Transverse colon (tissue), 4 donors: ENCODE measurements around the gene CMBL. TPM values are rescaled to one million over a fixed set of nuclear protein-coding genes. Genes with fewer than 3 reads are reported as not detected.

Experiments
- DNase-seq: peaks from one replicate; pipeline ENCODE4 v3.0.0-alpha.2; 2019
- H3K27ac ChIP-seq, 4 donors: fragments of 200-600 bp; sonication (generic); 2 replicates each; pipeline ENCODE4 v1.5.1; 2016 to 2018; ENCODE audit warnings: inconsistent platforms in 4 of 4
- H3K27me3 ChIP-seq: fragments of 200-600 bp; sonication (generic); 2 replicates; pipeline ENCODE4 v1.5.1; 2017; ENCODE audit warnings: inconsistent platforms
- H3K36me3 ChIP-seq, 4 donors: fragments of 200-600 bp; sonication (generic); 2 replicates each; pipeline ENCODE4 v1.5.1; 2017 to 2019; ENCODE audit warnings: inconsistent platforms in 4 of 4
- H3K4me1 ChIP-seq, 4 donors: fragments of 200-600 bp; sonication (generic); 2 replicates each; pipeline ENCODE4 v1.5.1; 2017 to 2020; ENCODE audit warnings: inconsistent platforms in 4 of 4
- H3K4me3 ChIP-seq, 4 donors: fragments of 200-600 bp; sonication (generic); 1 replicate in 1 of 4; 2 replicates in 3 of 4; pipeline versions ENCODE4 v1.5.1 to v1.6.1; 2017 to 2019; ENCODE audit warnings: inconsistent platforms in 4 of 4
- H3K9me3 ChIP-seq, 2 donors: fragments of 200-600 bp; sonication (generic); 2 replicates each; pipeline ENCODE4 v1.5.1; 2017 to 2019; ENCODE audit warnings: inconsistent platforms in 2 of 2
- CTCF ChIP-seq, 5 experiments: fragments of 200-600 bp in 3 of 5; fragments of 450-650 bp in 2 of 5; sonication (generic) in 3 of 5; IDR thresholded peaks; 1 replicate in 2 of 5; 2 replicates in 3 of 5; pipeline ENCODE4 v1.5.1; 2016 to 2017; ENCODE audit warnings: antibody characterized with exemption in 5 of 5, inconsistent platforms in 3 of 5, mild to moderate bottlenecking in 2 of 5, moderate library complexity in 1 of 5
- EP300 ChIP-seq: sonication (generic); formaldehyde crosslinking; IDR thresholded peaks from one replicate; pipeline ENCODE4 v1.6.1; 2017; ENCODE audit warnings: antibody characterized with exemption, low read depth
- POLR2A ChIP-seq: fragments of 450-650 bp; IDR thresholded peaks from one replicate; pipeline ENCODE4 v1.6.1; 2016; ENCODE audit warnings: antibody characterized with exemption, mild to moderate bottlenecking, moderate library complexity
- POLR2AphosphoS5 ChIP-seq, 3 donors: sonication (generic); formaldehyde crosslinking; IDR thresholded peaks; one replicate each; pipeline ENCODE4 v1.6.1; 2016; ENCODE audit warnings: antibody characterized with exemption in 3 of 3
- WGBS, 2 donors: methylation state at CpG; one replicate each; pipeline ENCODE4 v1.1.5; 2018; ENCODE audit warnings: low coverage in 1 of 2; 5-methylcytosine and 5-hydroxymethylcytosine counted together
- in situ Hi-C, 4 donors: fragments of 200-750 bp; cut with MboI; loops; one replicate each; pipeline versions ENCODE4 v1.15.0 to v1.15.1; 2017; ENCODE audit warnings: low sequenced_read_pairs in 3 of 4, low pct_ligation_motif_present in 1 of 4, low pct_unique_long_range_greater_than_20kb in 1 of 4
- intact Hi-C: fragments of 100-400 bp; cut with DNase I; formaldehyde crosslinking; loops from one replicate; pipeline ENCODE4 v1.15.1; 2023; ENCODE audit warnings: low total_unique reads
- total RNA-seq, 4 donors: library from RNA; depleted of rRNA; stranded (reverse); fragments of >200 nt; gene quantifications; one replicate each; pipeline ENCODE4 v1.1.0, GENCODE V29; 2016

The CMBL gene
- total RNA-seq: 10 to 100 TPM; 36.6 to 87.6 (median 60.9) TPM

DNA sequence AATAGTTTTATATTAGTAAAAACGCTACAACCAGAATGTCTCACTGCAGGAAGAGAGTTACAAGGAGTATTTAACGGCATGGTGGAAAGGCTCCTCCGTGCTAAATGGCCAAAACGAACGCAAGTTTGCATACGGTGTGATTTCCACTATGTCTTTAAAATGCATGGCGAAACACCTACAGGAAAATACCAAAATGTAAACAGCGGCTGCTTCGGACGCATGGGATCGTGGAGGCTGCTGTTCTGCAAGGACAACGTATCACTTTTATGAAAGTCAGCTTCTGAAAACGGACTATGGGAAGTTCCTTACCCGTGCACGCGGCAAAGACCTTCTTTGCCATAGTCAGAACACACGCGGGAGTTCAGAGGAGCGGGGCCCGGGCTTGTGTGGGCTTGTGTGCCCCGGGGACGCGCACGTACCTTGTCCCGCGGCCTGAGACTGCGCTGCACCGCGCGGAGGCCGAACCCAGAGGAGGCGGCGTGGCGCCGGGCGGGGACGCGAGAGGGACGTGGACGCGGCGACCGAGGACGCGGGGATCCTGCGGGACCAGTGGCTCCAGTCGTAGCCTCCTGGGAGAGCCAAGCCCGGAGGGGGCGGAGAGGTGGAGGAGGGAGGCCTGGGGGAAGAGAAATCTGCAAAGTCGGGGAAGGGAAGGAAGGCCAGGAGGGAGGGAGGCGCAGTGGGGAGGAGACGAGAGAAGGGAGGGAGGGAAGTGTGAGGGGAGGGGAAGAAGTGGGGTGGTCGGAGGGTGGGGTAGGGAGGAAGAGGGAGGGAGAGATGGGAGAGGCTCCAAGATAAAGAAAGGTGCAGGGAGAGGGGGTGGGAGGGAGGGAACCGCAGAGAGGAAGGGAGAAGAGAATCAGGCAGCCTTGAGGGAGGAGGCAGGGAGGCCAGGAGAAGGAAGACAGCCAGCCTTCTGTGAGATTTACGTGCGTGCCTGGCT is at the start of gene CMBL:
Gene CMBL (minus strand): TSS at position 697 of the 943 bp plus-strand sequence. CDS start 17,140 bp downstream, outside the sequence.
- H3K4me1 ChIP-seq: peaks cover 5 to 53% (median 39%) of the 10 kb centered on the region in 4 donors
- intact Hi-C loops (no loop called here), in situ Hi-C loops (no loop called here)
- no peaks in the 10 kb centered on the region for H3K9me3 ChIP-seq
- TF ChIP-seq CTCF (IDR thresholded peaks at IDR 0.05) (no peak), POLR2AphosphoS5 (IDR thresholded peaks at IDR 0.05) (peak in 2 of 3 donors; percentile 51 to 81), EP300 (no peak), POLR2A (peak; percentile 76)
- peak; percentile 77 for DNase-seq
- H3K27ac ChIP-seq: peak within 1 kb of the TSS; percentile 81 to 89 (median 88)
- H3K27me3 ChIP-seq: no peaks in the 10 kb centered on the region
- peak within 1 kb of the TSS; percentile 37 to 63 (median 50) for H3K4me3 ChIP-seq
- no peaks in the 10 kb centered on the region for H3K36me3 ChIP-seq
- WGBS, 2 donors: 4 to 17% methylated on average over 21 to 56 of the region's 56 CpGs

- H3K27me3 ChIP-seq: no peaks in the 10 kb centered on the region
- 14 to 16% methylated on average over 16 of the region's 16 CpGs for WGBS, 2 donors
- peaks cover 14 to 58% (median 26%) of the 10 kb centered on the region in 4 donors for H3K4me1 ChIP-seq
- intact Hi-C loops (no loop called here), in situ Hi-C loops (no loop called here)
- H3K9me3 ChIP-seq: no peaks in the 10 kb centered on the region
- no peak for TF ChIP-seq CTCF (IDR thresholded peaks at IDR 0.05)
- TF ChIP-seq POLR2A: no peak
- TF ChIP-seq EP300: no peak
- peak in 1 of 3 donors; percentile 40 for TF ChIP-seq POLR2AphosphoS5 (IDR thresholded peaks at IDR 0.05)
- H3K4me3 ChIP-seq: peak overlapping the region; percentile 94 to 99 (median 97)
- peak overlapping the region; percentile 97 to 100 (median 99) for H3K27ac ChIP-seq
- DNase-seq: no peak
- H3K36me3 ChIP-seq: no peaks in the 10 kb centered on the region
Observed at GRCh38 chr5:10355071-10355889, 47.6 kb upstream of the CMBL start.

DNA sequence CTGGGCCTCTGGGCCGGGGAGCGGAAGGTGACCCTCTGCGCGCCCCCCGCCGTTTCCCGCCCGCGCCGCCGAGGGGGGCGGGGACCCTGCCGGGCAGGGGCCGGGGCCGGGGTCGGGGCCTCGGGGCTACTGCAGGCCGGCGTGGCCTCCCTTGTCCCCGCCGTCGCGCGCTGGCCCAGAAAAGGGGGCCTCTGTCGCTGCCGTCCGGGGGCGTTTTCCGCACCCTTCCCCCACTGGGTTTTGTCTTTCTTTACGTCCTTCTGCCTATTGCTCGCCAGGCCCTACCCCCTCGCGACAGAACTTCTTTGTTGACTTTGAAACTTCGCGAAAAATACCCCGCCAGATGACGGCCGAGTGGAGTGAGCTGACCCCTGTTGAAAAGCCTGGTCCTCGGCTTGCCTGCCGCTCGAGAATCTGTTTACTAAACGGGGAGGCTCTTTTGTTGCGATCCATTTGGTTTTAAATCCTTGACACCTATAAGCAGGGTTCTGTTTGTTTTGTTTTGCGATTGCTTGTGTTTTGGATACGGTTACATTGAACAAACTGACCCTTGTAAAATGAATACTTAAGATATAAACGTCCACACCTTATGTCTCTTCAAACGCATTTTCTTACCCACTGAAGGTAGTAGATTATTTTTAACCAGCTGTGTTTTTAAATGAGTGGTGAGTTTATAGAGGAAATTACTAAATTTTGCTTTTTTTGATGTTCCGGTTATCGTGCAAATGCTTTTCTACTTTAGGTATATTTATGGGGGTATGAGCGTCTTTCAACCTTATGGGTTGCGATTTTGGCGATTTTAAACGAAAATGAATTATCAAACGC is 46.6 kb upstream of the CMBL start:
- H3K27ac ChIP-seq: peak overlapping the region; percentile 97 to 100 (median 99)
- H3K36me3 ChIP-seq: no peaks in the 10 kb centered on the region
- 0% methylated on average over 9 to 41 of the region's 54 CpGs for WGBS, 2 donors
- H3K4me3 ChIP-seq: peak overlapping the region; percentile 94 to 99 (median 97)
- TF ChIP-seq EP300: no peak
- TF ChIP-seq POLR2A: peak; percentile 5
- TF ChIP-seq CTCF (IDR thresholded peaks at IDR 0.05): no peak
- peak in 1 of 3 donors; percentile 8 for TF ChIP-seq POLR2AphosphoS5 (IDR thresholded peaks at IDR 0.05)
- intact Hi-C loops (no loop called here), in situ Hi-C loops (no loop called here)
- no peaks in the 10 kb centered on the region for H3K9me3 ChIP-seq
- H3K4me1 ChIP-seq: peaks cover 14 to 50% (median 25%) of the 10 kb centered on the region in 4 donors
- DNase-seq: peak; percentile 55
- H3K27me3 ChIP-seq: no peaks in the 10 kb centered on the region
